ENCODE data around the gene CALHM2. TPM values are rescaled to one million over a fixed set of nuclear protein-coding genes. Genes with fewer than 3 reads are reported as not detected.

The CALHM2 gene
- total and polyA plus RNA-seq, 7 experiments from 2014 or later: 2.0 to 67.2 (median 19.2) TPM

DNA sequence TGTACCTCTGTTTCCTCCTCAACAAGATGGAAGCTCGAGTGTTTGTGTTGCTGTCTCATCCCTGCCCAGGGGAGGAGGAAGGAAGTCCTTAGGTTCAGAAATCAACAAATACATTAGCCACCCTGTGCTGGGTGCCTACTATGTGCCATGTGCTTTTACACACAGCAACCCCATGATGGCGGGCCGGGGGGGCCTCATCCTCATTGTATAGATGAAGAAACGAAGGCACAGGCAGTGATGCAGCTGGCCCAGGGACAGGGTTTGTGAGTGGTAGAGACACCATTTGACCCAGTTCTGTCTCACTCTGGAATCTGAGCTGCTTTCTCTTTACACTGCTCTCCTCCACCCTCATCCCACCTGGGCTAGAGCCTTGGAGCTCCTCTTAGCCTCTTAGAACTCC is 1.9 kb upstream of the CALHM2 start:
- H3K4me1 Mint-ChIP-seq: peaks cover 21 to 47% (median 35%) of the 10 kb centered on the region in 7 donors

DNA sequence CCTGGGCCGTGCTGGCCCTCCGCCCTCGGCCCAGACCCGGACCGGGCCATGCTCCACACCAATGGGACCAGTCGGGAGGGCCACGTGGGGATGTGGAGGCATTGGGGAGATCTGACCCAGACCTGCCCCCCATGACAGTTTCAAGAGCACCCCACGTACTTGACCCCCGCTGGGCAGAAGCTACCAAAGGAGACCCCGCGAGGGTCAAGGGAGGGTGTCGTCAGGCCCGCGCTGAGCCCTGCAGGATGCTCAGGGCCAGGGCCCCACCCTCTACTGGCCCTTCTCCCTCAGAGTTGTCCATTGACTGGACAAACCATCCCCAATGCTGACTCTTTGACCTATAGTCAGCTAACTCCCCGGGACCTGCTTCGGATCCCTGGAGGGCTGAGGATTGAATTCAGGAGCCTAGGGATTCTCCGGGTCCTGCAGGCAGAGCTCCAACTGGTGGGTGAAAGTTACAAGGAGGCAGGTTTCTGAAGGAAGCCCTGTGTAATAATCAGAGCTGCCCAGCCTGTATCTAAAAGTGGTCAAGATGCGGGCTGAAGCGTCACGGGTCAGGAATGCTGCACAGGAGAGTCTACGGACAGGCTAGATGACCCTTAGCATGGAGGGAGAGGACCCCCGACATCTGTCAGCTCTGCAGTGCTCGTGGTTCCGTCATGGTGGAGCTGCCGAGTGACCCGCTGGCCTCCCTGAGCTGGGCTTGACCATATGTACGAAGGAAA is 498 bp upstream of the CALHM2 start:
- CTCF ChIA-PET: interaction anchor here (1.1 kb wide), 1 partner anchor 36 kb away, joined by 7 read pairs; no protein-coding TSS in a partner anchor
- peak overlapping the region in 6 of 9 donors; percentile 5 to 93 (median 58) for H3K27ac Mint-ChIP-seq
- peak overlapping the region; percentile 82 to 97 (median 90) for H3K4me3 Mint-ChIP-seq
- Histone ChIP-seq H3K27me3 (ENCODE audit: control insufficient read depth in 2 of 2, insufficient read depth in 2 of 2, low read length in 2 of 2) (no peaks in the 10 kb centered on the region), H3K36me3 (ENCODE audit: control insufficient read depth in 2 of 3, insufficient read depth in 3 of 3, low read length in 3 of 3) (peaks cover 0 to 15% (median 0%) of the 10 kb centered on the region in 3 experiments), H3K27ac (ENCODE audit: low read depth, low read length) (peak overlapping the region; percentile 63), H3K9me3 (ENCODE audit: control insufficient read depth in 2 of 3, low read length in 3 of 3) (no peaks in the 10 kb centered on the region), H3K4me1 (ENCODE audit: control insufficient read depth in 2 of 2, insufficient read depth in 2 of 2, low read length in 2 of 2) (peaks cover 18 to 34% of the 10 kb centered on the region in 2 donors), H3K4me3 (ENCODE audit: low read length) (peak overlapping the region; percentile 77)
- ATAC-seq (no peak), DNase-seq (no peak)
- H3K9me3 Mint-ChIP-seq: peaks cover 0 to 1% (median 0%) of the 10 kb centered on the region in 11 donors
- no peaks in the 10 kb centered on the region for H3K27me3 Mint-ChIP-seq
- intact Hi-C loops (cut with micrococcal nuclease): loop anchor here (1.0 to 5.0 kb wide), 4 partner anchors 19 to 35 kb away; no protein-coding TSS in a partner anchor
- peaks cover 0 to 28% (median 7%) of the 10 kb centered on the region in 5 donors for H3K36me3 Mint-ChIP-seq
- POLR2A ChIA-PET: interaction anchor here (0.5 to 2.5 kb wide), 5 partner anchors 19 to 119 kb away, joined by 3 to 12 read pairs (median 3); no protein-coding TSS in a partner anchor
- H3K4me1 Mint-ChIP-seq: peaks cover 27 to 54% (median 44%) of the 10 kb centered on the region in 7 donors

More for the DNA sequence above, 1.9 kb upstream of the CALHM2 start:
- H3K4me3 Mint-ChIP-seq: peak overlapping the region in 3 of 10 donors; percentile 35 to 91 (median 76)
- Histone ChIP-seq H3K4me1 (ENCODE audit: control insufficient read depth in 2 of 2, insufficient read depth in 2 of 2, low read length in 2 of 2) (peaks cover 18 to 30% of the 10 kb centered on the region in 2 donors), H3K27ac (ENCODE audit: low read depth, low read length) (no peak overlapping the region), H3K4me3 (ENCODE audit: low read length) (no peak overlapping the region), H3K27me3 (ENCODE audit: control insufficient read depth in 2 of 2, insufficient read depth in 2 of 2, low read length in 2 of 2) (no peaks in the 10 kb centered on the region), H3K36me3 (ENCODE audit: control insufficient read depth in 2 of 3, insufficient read depth in 3 of 3, low read length in 3 of 3) (peaks cover 0 to 12% (median 0%) of the 10 kb centered on the region in 3 experiments), H3K9me3 (ENCODE audit: control insufficient read depth in 2 of 3, low read length in 3 of 3) (no peaks in the 10 kb centered on the region)
- ChIA-PET CTCF (interaction anchor here (1.0 kb wide), 1 partner anchor 35 kb away, joined by 4 read pairs; no protein-coding TSS in a partner anchor), POLR2A (no interaction called here)
- no peaks in the 10 kb centered on the region for H3K27me3 Mint-ChIP-seq
- no peak for ATAC-seq
- peak overlapping the region in 4 of 9 donors; percentile 23 to 63 (median 52) for H3K27ac Mint-ChIP-seq
- peaks cover 0 to 1% (median 0%) of the 10 kb centered on the region in 11 donors for H3K9me3 Mint-ChIP-seq
- H3K36me3 Mint-ChIP-seq: peaks cover 0 to 21% (median 0%) of the 10 kb centered on the region in 5 donors
- intact Hi-C loops (cut with micrococcal nuclease): loop anchor here in 1 of 2 donors (5.0 kb wide), 1 partner anchor 37 kb away; no protein-coding TSS in a partner anchor
- DNase-seq: no peak

DNA sequence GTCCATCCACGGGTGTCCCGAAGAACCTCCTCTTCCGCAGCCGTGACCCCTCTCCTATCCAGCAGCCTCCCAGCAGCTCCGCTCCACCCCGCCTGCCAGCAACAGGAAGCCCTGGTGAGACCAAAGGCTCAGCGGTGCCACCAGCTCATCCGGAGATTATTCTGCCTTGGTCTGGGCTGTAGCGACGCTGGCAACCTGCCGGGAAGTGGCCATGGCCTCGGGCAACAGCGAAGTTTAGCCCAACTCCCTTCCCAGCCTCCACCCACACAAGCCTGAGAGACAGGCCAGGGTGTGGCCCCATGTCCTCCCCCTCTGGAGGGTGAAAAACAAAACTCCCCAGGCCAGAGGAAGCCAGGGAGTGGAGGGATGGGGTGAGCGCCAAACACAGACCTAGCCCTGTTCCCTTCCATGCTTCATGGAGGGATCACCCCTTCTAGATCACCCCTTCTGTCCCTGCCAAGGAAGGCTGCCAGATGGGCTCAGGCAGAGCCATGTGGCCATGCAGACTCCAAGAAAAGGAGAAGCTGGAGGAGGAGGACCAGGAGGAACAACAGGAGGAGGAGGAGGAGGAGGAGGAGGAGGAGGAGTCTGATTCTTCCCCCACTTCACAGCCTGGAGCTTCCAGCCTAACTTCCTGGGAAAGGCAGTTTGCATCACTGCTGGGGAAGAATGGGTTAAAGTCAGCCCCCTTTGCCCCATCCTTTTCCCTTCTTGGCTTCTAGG is 918 bp downstream of the CALHM2 start:
- peak in 7 of 9 donors; percentile 31 to 46 (median 44) for DNase-seq
- Mint-ChIP-seq H3K4me1 (peaks cover 27 to 56% (median 47%) of the 10 kb centered on the region in 7 donors), H3K9me3 (peaks cover 0 to 1% (median 0%) of the 10 kb centered on the region in 11 donors), H3K4me3 (peak overlapping the region; percentile 82 to 97 (median 90)), H3K27me3 (no peaks in the 10 kb centered on the region), H3K27ac (peak overlapping the region; percentile 71 to 96 (median 79)), H3K36me3 (peaks cover 0 to 30% (median 8%) of the 10 kb centered on the region in 5 donors)
- intact Hi-C loops (cut with micrococcal nuclease): loop anchor here (1.0 to 5.0 kb wide), 3 partner anchors 20 to 34 kb away; no protein-coding TSS in a partner anchor
- no peaks in the 10 kb centered on the region for H3K9me3 ChIP-seq (ENCODE audit: control insufficient read depth in 2 of 3, low read length in 3 of 3)
- peak overlapping the region; percentile 63 for H3K27ac ChIP-seq (ENCODE audit: low read depth, low read length)
- CTCF ChIA-PET: interaction anchor here (0.7 to 1.0 kb wide), 3 partner anchors 18 to 32 kb away, joined by 3 read pairs; partner anchors contain the start of gene CALHM3
- POLR2A ChIA-PET: interaction anchor here (0.6 to 2.5 kb wide), 5 partner anchors 9 to 672 kb away, joined by 3 to 12 read pairs (median 3); no protein-coding TSS in a partner anchor
- peaks cover 18 to 34% of the 10 kb centered on the region in 2 donors for H3K4me1 ChIP-seq (ENCODE audit: control insufficient read depth in 2 of 2, insufficient read depth in 2 of 2, low read length in 2 of 2)
- peaks cover 0 to 29% (median 0%) of the 10 kb centered on the region in 3 experiments for H3K36me3 ChIP-seq (ENCODE audit: control insufficient read depth in 2 of 3, insufficient read depth in 3 of 3, low read length in 3 of 3)
- peak; percentile 71 for ATAC-seq
- H3K27me3 ChIP-seq (ENCODE audit: control insufficient read depth in 2 of 2, insufficient read depth in 2 of 2, low read length in 2 of 2): no peaks in the 10 kb centered on the region
- H3K4me3 ChIP-seq (ENCODE audit: low read length): peak overlapping the region; percentile 77

GRCh38 chr10:103450201-103450695 is 1.9 kb downstream of the CALHM2 start:
- ATAC-seq (no peak), DNase-seq (no peak)
- peak overlapping the region; percentile 77 for H3K4me3 ChIP-seq (ENCODE audit: low read length)
- CTCF ChIA-PET: no interaction called here
- H3K27ac ChIP-seq (ENCODE audit: low read depth, low read length): peak overlapping the region; percentile 63
- Mint-ChIP-seq H3K4me3 (peak overlapping the region in 8 of 10 donors; percentile 53 to 97 (median 85)), H3K4me1 (peaks cover 27 to 60% (median 47%) of the 10 kb centered on the region in 7 donors), H3K9me3 (peaks cover 0 to 1% (median 0%) of the 10 kb centered on the region in 11 donors), H3K27ac (peak overlapping the region in 7 of 9 donors; percentile 51 to 93 (median 79)), H3K27me3 (no peaks in the 10 kb centered on the region), H3K36me3 (peaks cover 0 to 30% (median 8%) of the 10 kb centered on the region in 5 donors)
- H3K36me3 ChIP-seq (ENCODE audit: control insufficient read depth in 2 of 3, insufficient read depth in 3 of 3, low read length in 3 of 3): peaks cover 0 to 39% (median 3%) of the 10 kb centered on the region in 3 experiments
- H3K27me3 ChIP-seq (ENCODE audit: control insufficient read depth in 2 of 2, insufficient read depth in 2 of 2, low read length in 2 of 2): no peaks in the 10 kb centered on the region
- H3K9me3 ChIP-seq (ENCODE audit: control insufficient read depth in 2 of 3, low read length in 3 of 3): no peaks in the 10 kb centered on the region
- POLR2A ChIA-PET: interaction anchor here (1.3 kb wide), 1 partner anchor 16 kb away, joined by 3 read pairs; no protein-coding TSS in a partner anchor
- intact Hi-C loops (cut with micrococcal nuclease): loop anchor here in 1 of 2 donors (5.0 kb wide), 1 partner anchor 33 kb away; no protein-coding TSS in a partner anchor
- H3K4me1 ChIP-seq (ENCODE audit: control insufficient read depth in 2 of 2, insufficient read depth in 2 of 2, low read length in 2 of 2): peaks cover 18 to 34% of the 10 kb centered on the region in 2 donors

GRCh38 chr10:103449208-103450144 is 2.7 kb downstream of the CALHM2 start:
- peaks cover 27 to 64% (median 47%) of the 10 kb centered on the region in 7 donors for H3K4me1 Mint-ChIP-seq
- no peak overlapping the region for H3K4me3 ChIP-seq (ENCODE audit: low read length)

More at GRCh38 chr10:103449208-103450144, 2.7 kb downstream of the CALHM2 start:
- Histone ChIP-seq H3K27me3 (ENCODE audit: control insufficient read depth in 2 of 2, insufficient read depth in 2 of 2, low read length in 2 of 2) (no peaks in the 10 kb centered on the region), H3K27ac (ENCODE audit: low read depth, low read length) (peak overlapping the region; percentile 9), H3K36me3 (ENCODE audit: control insufficient read depth in 2 of 3, insufficient read depth in 3 of 3, low read length in 3 of 3) (peaks cover 0 to 47% (median 8%) of the 10 kb centered on the region in 3 experiments), H3K9me3 (ENCODE audit: control insufficient read depth in 2 of 3, low read length in 3 of 3) (no peaks in the 10 kb centered on the region), H3K4me1 (ENCODE audit: control insufficient read depth in 2 of 2, insufficient read depth in 2 of 2, low read length in 2 of 2) (peaks cover 18 to 34% of the 10 kb centered on the region in 2 donors)
- peaks cover 4 to 37% (median 8%) of the 10 kb centered on the region in 5 donors for H3K36me3 Mint-ChIP-seq
- DNase-seq (no peak), ATAC-seq (no peak)
- POLR2A ChIA-PET: no interaction called here
- peaks cover 0 to 1% (median 0%) of the 10 kb centered on the region in 11 donors for H3K9me3 Mint-ChIP-seq
- CTCF ChIA-PET: no interaction called here
- H3K27ac Mint-ChIP-seq: peak overlapping the region; percentile 52 to 93 (median 74)
- peak overlapping the region in 9 of 10 donors; percentile 12 to 97 (median 85) for H3K4me3 Mint-ChIP-seq
- intact Hi-C loops (cut with micrococcal nuclease): loop anchor here in 1 of 2 donors (5.0 kb wide), 1 partner anchor 32 kb away; no protein-coding TSS in a partner anchor
- no peaks in the 10 kb centered on the region for H3K27me3 Mint-ChIP-seq

Measured in naive thymus-derived CD4-positive, alpha-beta T cell (primary cell).